ENCODE data around the gene LDLRAD3.

The LDLRAD3 gene

DNA sequence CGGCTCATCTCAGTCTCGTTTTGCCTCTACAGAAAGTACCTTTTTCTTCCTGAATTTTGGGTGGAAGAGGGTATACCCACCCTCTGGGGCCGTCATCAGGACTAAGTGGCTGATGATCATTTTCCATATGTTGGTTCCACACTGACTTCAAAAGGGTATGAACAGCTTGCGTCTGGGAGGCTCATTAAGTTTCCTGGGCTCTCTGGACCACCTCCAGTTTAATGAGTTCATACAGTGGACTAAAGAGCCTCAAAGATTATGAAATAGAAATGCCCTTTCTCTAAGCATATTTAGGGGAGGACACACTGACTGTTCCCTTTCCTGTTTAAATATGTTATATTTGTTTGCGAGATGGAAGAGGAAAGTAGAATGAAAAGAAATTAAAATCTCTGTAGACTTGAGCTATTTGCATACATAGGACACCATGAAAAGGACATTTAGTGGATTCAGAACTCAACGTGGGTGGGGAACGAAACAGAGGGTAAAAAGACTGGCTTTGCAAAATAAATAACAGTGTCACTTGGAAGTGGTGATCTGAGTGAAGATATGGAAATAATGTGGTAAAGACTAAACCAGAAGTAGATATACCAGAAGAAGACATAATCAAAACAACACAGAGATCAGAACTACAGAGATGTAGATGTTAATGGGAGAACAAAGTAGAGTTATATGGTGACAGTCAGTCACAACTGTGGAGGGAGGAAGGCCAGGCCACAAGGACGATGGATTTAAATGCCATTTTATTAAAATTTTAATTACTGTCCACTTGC, 18.7 kb downstream of the LDLRAD3 start:
- no peak for DNase-seq (ENCODE audit: low spot score)

DNA sequence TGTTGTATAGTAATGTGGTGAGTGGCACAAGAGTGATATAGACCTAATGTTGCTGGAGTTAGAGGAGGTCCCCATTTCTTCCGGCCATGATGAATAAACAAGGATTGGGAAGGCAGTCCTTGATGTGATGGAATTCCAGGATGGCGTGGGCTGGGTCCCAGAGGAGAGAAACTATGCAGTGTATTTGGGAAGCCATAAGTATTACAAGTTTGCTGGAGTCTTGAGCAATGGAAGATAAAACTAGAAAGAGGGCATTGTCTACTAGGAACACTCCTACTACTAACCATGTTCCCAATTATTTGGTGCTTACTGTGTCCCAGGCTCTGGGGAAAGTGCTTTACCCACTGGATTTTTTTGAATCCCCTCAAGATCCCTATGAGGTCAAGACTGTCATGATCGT, 20.0 kb downstream of the LDLRAD3 start:
- DNase-seq (ENCODE audit: low spot score), result no peak

DNA sequence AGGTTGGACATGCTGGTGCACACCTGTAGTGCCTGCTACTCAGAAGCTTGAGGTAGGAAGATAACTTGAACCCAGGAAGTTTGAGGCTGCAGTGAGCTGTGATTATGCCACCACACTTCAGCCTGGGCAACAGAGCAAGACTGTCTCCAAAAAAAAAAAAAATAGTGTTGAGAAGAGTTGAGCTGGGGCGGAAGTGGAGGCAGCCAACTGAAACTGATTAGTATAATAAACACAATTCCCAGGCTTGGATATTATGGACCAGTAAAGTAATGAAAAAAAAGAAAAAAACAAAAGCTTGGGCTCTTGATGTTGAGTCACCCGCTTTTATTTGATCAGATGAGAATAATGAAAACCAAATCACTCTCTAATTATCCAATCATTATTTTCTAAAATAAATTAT, 21.0 kb downstream of the LDLRAD3 start:
- no peak for DNase-seq (ENCODE audit: low spot score)

DNA sequence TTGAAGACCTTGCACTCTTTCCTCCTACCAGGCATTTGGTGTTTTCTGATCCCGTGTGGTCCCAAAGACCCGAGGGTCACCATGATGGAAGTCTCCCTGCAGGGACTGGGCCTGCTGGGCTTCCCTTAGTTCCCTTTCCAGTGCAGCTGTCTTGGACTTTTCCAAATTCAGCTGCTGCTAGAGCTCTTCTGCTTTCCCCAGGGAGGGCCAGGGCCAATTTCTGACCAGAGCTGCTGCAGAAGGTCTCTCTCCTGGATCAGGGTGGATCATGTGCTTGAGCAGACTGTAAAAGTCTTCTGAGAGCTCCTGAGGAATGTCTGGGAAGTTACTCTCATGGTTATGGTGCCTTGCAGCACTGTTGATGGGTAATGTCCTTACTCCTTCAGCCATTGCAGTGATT, 23.2 kb downstream of the LDLRAD3 start:
- DNase-seq (ENCODE audit: low spot score), result no peak

DNA sequence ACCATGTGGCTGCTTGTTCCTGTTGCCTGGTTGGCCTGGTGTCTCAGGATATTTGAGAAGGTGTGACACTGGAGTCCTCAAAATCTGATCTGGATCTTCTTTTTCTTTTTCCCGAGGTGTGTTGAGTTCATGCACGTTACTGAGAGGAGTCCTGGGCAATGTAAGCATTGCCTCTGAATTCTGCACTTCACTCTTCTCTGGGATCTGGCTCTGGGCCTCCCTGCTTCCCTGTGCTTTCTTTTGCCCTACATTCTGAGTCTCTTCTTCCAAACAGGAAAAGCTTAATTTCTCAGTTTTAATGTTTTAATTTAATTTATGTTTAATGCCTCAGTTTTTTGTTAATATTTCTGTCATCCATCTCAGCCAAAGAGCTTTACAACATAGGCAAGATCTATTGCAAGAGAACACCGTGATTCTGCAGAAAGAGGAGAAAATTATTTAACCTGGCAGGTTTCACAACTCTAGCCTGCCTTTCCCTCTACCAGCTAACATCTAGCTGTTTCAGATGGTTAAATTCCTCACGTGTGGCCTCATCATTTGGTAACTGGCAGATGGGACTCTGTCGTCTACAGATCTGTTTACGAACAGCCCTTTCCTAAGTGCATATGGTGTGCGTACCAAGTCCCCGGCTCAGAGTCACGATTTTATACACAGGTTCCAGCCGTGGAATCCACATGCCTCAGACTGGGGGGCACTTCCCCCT, 24.7 kb downstream of the LDLRAD3 start:
- no peak for DNase-seq (ENCODE audit: low spot score)

DNA sequence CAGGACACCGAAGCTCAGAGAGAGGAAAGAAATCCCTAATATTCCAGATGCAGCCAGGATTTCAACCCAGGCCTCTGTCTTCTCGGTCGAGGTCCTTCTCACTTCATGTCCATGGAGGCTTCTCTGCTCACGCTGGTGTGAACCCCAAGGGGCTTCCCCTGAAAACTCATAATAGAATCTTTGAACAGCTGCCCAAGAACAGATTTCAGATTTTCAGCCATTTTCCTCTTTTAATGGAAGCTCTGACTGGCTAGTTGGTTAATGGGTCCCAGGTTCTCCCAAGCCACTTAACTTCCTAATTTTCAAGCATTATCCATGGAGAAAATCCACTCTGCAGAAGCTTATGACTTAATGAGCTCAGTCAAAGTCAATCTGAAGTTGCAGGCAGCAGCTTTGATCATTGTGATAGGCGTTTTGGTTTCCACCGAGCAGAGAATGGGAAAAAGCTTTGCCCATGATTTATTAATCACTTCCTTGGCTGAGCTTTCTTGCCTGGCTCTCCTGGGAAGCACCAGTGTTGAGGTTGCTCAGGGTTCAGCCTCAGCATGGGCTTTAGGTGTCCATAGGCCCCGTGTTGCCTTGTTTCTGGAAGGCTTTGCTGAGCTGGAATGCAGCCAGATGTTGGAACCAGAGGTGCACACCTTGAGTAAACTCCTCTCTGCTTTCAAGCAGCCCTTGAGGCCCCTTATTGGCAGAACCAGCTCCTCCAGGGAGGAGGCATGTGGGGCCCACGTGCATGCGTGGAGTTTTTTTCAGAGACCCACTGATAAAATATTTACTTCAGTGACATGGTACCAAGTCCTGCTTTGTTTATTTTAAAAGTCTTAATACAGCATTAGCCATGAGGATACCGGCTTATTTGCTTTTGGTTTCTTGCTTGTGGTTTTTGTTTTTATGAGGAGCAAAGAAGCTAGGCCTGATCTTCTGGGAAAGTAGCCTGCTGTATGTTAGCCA, 25.5 kb downstream of the LDLRAD3 start:
- DNase-seq (ENCODE audit: low spot score), result no peak

DNA sequence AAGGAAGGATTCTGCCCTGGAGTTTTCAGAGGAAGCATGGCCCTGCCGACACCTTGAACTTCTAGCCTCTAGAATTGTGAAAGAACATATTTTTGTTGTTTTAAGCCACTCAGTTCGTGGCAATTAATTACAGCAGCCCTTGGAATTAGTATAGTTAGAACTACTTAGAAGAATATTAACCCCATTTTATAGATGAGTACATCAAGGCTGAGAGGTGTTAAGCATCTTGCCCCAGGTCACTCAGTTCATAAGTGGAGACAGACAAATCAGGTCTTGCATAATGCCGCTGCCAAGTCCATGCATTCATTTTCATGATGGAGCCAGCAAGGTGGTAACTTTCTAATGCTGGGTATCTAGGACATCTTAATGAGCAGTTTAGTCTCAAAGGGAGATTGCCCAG, 26.6 kb downstream of the LDLRAD3 start:
- DNase-seq (ENCODE audit: low spot score), result no peak

DNA sequence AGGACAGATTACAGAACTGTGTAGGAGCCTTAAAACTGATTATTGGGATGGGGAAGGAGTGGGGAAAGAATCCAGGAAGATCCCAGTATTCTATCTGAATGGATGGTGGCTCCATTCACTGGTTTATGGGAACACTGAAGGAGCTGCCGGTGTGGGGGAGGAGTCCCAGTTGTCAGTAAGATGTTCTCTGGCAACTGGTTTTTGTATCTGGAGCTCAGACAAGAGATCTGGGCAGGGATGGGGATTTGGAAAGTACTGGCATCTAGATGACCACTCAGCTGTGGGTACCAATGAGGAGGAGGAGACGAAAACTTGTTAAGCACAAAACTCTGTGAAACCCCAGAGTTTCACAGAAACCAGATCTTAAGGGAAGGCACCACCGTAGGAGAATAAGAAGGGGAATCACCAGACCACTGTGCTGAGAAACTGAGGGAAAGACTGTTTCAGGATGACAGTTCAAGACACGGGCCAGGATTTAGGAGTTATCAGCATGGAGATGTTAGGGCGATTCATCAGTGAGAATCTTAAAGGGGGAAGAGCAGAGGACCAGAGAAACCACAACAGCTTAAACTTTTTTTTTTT, 28.1 kb downstream of the LDLRAD3 start:
- no peak for DNase-seq (ENCODE audit: low spot score)

DNA sequence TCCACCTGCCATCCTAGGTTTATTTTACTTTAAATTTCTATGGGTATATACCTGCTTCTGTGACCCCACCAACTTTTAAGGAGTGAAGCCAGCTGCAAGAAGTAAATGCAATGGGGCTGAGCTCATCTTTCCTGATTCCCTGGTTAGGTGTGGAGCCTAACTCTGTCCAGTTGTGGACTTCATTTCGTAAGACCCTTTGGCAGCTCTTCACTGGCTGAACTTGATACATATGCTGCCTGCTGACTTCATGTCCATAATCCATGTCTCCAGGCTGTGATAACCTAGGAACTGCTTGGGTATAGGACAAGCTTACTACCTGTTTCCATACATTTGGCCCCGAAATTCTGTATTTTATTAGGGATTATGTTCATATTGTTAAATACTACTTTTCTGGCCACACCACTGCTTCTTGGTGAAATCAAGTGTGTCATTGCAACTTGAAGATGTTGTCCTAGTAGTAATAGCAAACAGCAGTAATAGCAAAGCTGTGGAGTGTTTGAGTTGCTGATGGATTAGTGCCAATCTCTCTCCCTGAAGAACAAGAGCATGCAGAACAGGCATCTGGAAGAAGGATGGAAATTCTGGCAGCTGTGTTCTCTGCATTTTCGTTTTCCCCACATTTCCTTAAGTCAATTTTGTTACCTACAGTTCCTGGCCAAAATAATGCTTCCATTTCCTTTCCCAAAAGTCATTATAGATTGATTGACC, 31.2 kb downstream of the LDLRAD3 start:
- DNase-seq (ENCODE audit: low spot score), result no peak

DNA sequence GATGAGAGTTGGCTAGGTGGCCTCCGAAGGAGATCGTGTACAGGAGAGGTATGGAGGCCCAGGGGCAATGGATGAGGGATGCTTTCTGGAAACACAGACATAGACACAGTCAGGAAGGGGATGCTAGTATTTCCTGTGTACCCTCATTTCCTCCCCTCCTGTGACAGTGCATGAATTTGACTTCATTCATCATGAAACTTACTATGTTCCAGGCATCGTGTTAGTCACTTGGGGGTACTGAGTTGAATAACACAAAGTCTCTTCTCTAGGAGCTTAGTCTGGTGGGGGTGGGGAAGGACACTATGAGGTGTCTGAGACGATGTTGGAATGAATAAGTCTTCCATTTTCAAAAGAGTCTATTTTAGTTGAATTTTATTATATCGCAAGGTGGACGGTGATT, 32.6 kb downstream of the LDLRAD3 start:
- DNase-seq (ENCODE audit: low spot score), result no peak

DNA sequence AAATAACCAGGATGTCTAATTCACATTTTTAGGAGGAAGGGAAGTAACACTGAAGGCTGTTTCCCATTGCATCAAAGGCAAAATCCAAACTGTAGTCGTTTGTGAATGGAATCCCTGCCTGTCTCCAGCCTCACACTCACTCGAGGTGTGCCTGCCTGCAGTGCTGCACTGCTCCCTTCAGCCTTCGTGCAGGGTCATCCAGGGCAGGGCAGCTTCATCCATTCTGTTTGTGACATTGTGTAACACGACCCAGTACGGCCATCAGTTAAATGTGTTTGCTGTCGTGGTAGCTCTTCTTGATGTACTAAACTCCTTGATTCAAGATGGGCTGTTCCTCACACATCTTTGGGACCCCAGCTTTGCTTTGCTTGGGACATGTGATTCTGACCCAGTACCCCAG, 34.3 kb downstream of the LDLRAD3 start:
- no peak for DNase-seq (ENCODE audit: low spot score)

DNA sequence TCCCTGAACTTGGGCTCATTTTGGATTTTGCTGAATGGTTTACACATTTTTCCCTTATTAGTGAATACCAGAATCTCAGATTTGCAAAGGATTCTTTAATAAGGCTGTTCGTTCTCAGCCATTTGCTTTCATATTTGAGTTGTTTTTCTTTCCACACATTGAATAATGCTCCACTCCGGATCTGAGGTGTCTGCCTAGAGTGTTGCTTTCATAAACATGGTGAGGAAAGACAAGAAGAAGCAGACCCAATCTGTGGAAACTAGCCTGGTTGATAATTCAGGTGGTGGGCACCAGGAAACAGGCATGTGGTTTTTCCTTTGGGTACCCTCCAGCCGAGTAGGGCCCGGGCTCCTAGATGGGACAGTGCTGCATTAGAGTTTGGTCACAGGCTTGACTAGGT, 35.0 kb downstream of the LDLRAD3 start:
- no peak for DNase-seq (ENCODE audit: low spot score)

DNA sequence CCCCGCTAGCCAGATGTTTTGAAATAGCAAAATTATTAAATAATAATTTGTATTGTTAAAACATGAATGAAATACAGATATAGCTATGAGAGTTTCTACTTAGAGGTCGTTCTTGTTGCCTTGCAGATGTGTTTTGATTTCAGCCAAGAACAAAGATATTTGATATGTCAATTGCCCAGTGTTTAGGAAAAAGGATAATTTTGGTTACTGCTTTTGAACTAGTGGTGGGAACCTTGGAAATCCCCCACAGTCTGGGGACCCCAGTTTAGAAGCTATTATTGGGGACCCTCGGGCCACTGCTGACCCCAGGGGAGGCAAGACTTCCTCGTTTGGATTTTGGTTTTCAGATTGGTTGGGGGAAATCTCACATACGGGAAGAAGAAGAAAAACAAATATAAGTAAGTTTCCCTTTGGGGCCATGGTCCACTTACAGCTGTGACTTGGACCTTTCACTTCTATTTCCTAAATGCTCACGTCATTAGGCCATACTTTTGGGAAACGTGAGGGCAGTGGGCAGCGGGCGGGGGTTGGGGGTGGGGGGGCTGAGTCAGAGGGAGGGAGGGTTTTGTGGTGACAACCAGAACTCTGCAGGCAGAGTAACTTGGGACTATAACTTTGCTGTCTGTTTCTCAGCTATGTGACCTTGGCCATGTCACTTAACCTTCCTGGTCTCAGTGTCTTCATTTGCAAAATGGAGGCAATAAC, 37.0 kb downstream of the LDLRAD3 start:
- DNase-seq (ENCODE audit: low spot score), result no peak

DNA sequence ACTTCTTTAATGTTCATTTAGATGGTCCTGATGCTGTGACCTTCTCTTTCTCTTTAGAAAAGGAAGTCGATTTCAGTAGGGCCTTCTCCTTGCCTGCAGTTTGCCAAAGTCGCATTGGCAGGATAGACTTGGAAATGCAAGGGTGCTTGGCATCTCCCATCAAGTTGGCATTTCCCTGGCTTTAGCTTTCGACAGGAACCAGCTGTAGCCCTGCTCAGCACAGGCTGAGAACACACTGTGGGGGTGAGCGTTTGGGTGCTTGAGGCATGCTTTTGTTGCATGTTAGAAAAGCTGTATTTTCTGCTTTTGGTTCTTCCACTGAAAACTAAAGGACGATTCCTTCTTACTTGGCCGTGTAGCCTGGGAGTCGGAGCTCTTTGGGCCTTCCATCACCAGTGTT, 37.7 kb downstream of the LDLRAD3 start:
- no peak for DNase-seq (ENCODE audit: low spot score)

DNA sequence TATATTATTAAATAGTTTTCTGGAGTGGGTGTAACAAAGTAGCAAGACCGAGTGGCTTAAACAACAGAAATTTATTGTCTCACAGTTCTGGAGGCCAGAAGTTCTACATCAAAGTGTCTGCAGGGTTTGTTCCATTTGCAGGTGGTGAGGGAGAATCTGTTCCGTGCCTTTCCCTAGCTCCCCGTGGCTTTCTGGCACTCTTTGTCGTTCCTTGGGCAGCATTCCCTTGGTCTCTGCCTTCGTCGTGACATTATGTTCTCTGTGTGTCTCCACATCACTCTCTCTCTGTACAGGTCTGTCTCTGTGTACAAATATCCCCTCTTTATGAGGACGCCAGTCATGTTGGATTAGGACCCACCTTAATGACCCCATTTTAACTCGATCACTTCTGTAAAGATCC, 38.2 kb downstream of the LDLRAD3 start:
- DNase-seq (ENCODE audit: low spot score), result no peak

DNA sequence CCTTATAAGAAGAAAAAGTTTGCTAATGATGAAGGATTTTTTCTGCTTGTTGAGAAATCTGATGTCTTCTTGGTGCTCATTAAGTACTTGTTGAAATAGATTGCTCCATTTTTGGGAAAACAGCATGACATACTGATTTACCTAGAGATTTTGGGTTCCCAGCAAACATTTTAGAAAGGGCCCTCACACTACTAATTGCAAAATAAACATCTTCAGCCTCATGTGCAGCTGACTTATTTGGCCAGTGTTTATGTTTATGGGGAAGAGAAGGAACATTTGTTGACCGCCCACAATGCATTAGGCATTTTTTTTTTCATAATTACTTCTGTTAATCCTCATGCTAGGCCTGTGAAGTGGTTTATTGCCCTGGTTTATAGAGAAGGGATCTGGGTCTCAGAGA, 40.1 kb downstream of the LDLRAD3 start:
- DNase-seq (ENCODE audit: low spot score), result no peak

DNA sequence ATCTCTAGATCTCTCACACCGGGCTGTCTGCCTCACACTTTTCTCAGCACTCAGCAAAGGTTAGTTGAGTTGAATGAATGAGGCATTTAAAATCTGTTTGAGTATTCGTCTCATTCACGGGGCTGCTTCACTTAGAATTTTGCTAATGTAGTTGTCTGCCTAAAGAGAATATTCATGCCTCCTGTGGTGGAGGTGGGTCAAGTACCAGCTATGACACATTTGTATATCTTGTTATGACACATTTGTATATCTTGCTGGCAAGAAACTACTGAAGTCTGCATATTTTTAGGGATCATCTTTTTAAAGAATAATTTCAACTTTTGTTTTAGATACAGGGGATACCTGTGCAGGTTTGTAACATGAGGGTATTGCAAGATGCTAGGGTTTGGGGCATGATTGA, 43.1 kb downstream of the LDLRAD3 start:
- DNase-seq (ENCODE audit: low spot score), result no peak

DNA sequence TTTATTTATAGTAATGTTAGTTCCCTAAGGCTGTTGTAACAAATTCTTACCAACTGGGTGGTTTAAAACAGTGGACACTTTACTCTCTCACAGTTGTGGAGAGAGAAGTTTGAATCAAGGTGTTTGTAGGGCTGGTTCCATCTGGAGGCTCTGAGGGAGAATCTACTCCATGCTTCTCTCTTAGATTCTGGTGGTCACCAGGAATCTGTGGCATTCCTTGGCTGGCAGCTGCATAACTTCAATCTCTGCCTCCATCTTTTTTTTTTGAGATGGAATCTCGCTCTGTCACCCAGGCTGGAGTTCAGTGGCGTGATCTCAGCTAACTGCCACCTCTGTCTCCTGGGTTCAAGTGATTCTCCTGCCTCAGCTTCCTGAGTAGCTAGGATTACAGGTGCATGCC, 46.3 kb downstream of the LDLRAD3 start:
- DNase-seq (ENCODE audit: low spot score), result no peak

DNA sequence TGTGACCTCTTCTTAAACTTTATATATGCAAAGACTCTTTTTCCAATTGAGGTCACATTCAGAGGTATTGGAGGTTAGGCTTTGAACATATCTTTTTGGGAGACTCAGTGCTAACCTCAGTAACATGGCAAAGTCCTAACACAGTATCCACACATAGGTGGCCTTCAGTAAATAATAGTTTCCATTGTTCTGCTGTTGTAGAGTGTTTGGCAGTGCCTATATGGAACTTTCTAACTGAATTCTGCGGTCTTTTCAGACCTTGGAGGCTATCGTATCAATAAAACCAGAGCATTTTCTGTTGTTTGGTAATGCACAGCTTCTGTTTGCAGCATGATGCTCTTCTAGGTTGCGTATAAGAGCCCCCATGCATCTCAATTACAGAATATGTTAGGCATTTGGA, 47.0 kb downstream of the LDLRAD3 start:
- no peak for DNase-seq (ENCODE audit: low spot score)

DNA sequence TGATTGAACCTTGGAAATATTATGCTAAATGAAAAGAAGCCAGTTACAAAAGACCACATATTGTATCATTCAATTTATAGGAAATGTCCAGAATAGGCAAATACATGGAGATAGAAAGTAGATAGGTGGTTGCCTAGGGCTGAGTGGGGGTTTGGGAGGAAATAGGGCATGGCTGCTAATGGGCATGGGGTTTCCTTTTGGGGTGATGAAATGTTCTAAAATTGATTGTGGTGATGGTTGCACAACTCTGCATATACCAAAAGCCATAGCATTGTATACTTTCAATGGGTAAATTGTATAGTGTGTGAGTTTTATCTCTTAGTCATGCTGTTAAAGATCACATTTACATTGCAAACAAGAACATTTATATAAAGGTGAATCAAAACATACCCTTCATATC, 48.7 kb downstream of the LDLRAD3 start:
- no peak for DNase-seq (ENCODE audit: low spot score)

DNA sequence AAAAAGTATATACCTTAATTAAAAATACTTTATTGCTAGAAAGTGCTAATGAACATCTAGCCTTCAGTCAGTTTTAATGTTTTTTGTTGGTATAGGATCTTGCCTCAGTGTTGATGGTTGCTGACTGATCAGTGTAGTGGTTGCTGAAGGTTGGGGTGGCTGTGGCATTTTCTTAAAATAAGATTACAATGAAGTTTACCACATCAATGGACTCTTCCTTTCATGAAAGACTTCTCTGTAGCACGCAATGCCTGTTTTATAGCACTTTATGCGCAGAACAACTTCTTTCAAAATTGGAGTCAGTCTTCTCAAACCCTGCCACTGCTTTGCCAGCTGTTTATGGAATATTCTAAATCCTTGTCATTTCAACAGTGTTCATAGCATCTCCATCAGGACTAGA, 50.6 kb downstream of the LDLRAD3 start:
- DNase-seq (ENCODE audit: low spot score), result no peak

Measured in CD4-positive, alpha-beta T cell treated with Interleukin-15 for 4 hours (primary cell).